Breast epithelium (tissue), 4 donors: ENCODE results near the gene C5orf24. TPM values are rescaled to one million over a fixed set of nuclear protein-coding genes. Genes with fewer than 3 reads are reported as not detected.

ENCODE experiments used
- DNase-seq, 2 donors: peaks; one replicate each; pipeline ENCODE4 v3.0.0-alpha.2; 2019; ENCODE audit warnings: low spot score in 2 of 2
- H3K27ac ChIP-seq, 2 donors: fragments of 200-600 bp; sonication (generic) in 1 of 2; one replicate each; pipeline ENCODE4 v1.5.1; 2016 to 2019; ENCODE audit warnings: mild to moderate bottlenecking in 1 of 2
- H3K27me3 ChIP-seq, 2 donors: fragments of 200-600 bp; sonication (generic) in 1 of 2; one replicate each; pipeline versions ENCODE4 v1.5.1 to v1.6.0; 2017 to 2019; ENCODE audit warnings: control low read depth in 1 of 2, mild to moderate bottlenecking in 1 of 2
- H3K36me3 ChIP-seq: fragments of 200-600 bp; one replicate; pipeline ENCODE4 v1.5.1; 2019
- H3K4me1 ChIP-seq, 2 donors: fragments of 200-600 bp; sonication (generic); one replicate each; pipeline ENCODE4 v1.5.1; 2016 to 2019; ENCODE audit warnings: control low read depth in 1 of 2
- H3K4me3 ChIP-seq, 3 donors: fragments of 200-600 bp; sonication (generic); 1 replicate in 2 of 3; 2 replicates in 1 of 3; pipeline ENCODE4 v1.5.1; 2016 to 2019; ENCODE audit warnings: mild to moderate bottlenecking in 3 of 3, moderate library complexity in 2 of 3
- H3K9me3 ChIP-seq, 2 donors: fragments of 200-600 bp; sonication (generic) in 1 of 2; one replicate each; pipeline ENCODE4 v1.5.1; 2016 to 2019; ENCODE audit warnings: control low read depth in 1 of 2
- POLR2A ChIP-seq: fragments of 450-650 bp; IDR thresholded peaks from one replicate; pipeline ENCODE4 v1.6.1; 2016; ENCODE audit warnings: antibody characterized with exemption, mild to moderate bottlenecking, moderate library complexity
- POLR2AphosphoS5 ChIP-seq, 3 donors: sonication (generic); formaldehyde crosslinking; IDR thresholded peaks; one replicate each; pipeline ENCODE4 v1.6.1; 2017; ENCODE audit warnings: antibody characterized with exemption in 3 of 3
- intact Hi-C: fragments of 100-400 bp; cut with DNase I; formaldehyde crosslinking; loops from one replicate; pipeline ENCODE4 v1.15.1; 2023; ENCODE audit warnings: low total_unique reads
- total RNA-seq, 3 donors: library from RNA; depleted of rRNA; stranded (reverse); fragments of >200 nt; gene quantifications; one replicate each; pipeline ENCODE4 v1.1.0, GENCODE V29; 2016
- TF ChIP-seq, protein P1 (sequence below), 3 donors: fragments of 450-650 bp; IDR thresholded peaks; one replicate each; pipeline ENCODE4 v1.5.1; 2016 to 2017; ENCODE audit warnings: antibody characterized with exemption in 3 of 3, mild to moderate bottlenecking in 3 of 3, moderate library complexity in 3 of 3

Gene C5orf24
- total RNA-seq, 3 donors from 2014 or later, result 33.4 to 44.5 (median 41.6) TPM

DNA sequence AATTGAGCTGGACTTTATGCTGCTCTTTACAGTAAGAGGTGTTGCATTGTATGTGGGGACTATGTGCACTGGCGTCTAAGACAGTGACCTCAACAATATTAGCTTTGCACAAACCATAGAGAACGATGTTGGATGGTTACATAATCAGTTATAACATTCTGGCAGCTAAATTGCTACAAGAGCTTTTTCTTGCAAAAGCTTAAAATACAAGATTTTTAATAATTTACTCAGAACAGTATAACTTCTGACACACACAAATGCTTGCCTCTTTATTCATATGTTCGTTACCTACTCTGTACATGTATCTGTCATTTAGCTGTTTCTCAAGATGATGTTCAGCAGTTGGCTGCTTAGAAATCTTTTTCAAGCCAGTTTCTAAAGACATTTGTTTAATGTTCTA lies 11.6 kb downstream of the C5orf24 start:
- TF ChIP-seq POLR2A, result no peak
- TF ChIP-seq POLR2AphosphoS5 (IDR thresholded peaks at IDR 0.05), result no peak
- TF ChIP-seq, protein P1, sequence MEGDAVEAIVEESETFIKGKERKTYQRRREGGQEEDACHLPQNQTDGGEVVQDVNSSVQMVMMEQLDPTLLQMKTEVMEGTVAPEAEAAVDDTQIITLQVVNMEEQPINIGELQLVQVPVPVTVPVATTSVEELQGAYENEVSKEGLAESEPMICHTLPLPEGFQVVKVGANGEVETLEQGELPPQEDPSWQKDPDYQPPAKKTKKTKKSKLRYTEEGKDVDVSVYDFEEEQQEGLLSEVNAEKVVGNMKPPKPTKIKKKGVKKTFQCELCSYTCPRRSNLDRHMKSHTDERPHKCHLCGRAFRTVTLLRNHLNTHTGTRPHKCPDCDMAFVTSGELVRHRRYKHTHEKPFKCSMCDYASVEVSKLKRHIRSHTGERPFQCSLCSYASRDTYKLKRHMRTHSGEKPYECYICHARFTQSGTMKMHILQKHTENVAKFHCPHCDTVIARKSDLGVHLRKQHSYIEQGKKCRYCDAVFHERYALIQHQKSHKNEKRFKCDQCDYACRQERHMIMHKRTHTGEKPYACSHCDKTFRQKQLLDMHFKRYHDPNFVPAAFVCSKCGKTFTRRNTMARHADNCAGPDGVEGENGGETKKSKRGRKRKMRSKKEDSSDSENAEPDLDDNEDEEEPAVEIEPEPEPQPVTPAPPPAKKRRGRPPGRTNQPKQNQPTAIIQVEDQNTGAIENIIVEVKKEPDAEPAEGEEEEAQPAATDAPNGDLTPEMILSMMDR (IDR thresholded peaks at IDR 0.05), result no peak
- Histone ChIP-seq H3K36me3 (peaks cover 3% of the 10 kb centered on the region), H3K4me1 (no peaks in the 10 kb centered on the region), H3K4me3 (no peak overlapping the region), H3K9me3 (no peaks in the 10 kb centered on the region), H3K27me3 (no peaks in the 10 kb centered on the region), H3K27ac (no peak overlapping the region)
- intact Hi-C loops, result no loop called here
- no peak for DNase-seq

DNA sequence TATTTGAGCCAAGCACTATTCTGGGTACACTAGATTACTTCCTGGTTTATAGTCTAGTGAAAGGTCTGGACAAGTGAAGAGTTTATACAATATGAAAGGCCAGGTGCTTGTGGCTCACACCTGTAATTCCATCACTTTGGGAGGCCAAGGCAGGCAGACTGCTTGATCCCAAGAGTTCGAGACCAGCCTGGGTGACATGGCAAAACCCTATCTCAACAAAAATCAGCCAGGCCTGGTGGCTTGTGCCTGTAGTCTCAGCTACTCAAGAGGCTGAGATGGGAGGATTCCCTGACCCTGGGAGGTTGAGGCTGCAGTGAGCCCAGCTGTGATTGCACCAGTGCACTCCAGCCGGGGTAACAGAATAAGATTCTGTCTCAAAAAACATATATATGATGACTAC lies 18.9 kb downstream of the C5orf24 start:
- TF ChIP-seq POLR2A (no peak), POLR2AphosphoS5 (IDR thresholded peaks at IDR 0.05) (no peak)
- TF ChIP-seq, protein P1 (IDR thresholded peaks at IDR 0.05), result no peak
- no peak overlapping the region for H3K27ac ChIP-seq
- no peaks in the 10 kb centered on the region for H3K36me3 ChIP-seq
- H3K27me3 ChIP-seq, result no peaks in the 10 kb centered on the region
- intact Hi-C loops, result no loop called here
- H3K4me3 ChIP-seq, result no peak overlapping the region
- no peak for DNase-seq
- H3K9me3 ChIP-seq, result no peaks in the 10 kb centered on the region
- H3K4me1 ChIP-seq, result no peaks in the 10 kb centered on the region

DNA sequence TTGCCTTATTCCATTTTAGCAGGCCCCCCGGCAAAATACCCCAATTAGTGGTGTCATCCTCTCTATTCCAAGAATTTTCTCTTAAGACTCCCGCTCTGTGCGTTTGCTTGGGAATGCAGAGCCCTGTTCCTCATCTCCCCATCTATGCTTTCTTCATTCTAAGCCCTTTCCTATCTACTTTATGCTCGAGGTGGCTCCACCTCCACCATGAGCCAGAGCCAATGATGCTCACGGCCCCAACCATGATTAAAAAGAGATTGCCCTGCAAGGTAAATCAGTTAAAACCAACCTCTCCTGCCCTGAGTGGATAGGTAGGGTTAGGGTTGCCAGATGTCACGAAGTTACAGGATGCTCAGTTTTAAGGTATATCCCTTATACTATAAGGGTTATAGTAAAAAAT lies 27.7 kb downstream of the C5orf24 start:
- H3K27ac ChIP-seq, result peak overlapping the region; percentile 90 to 96

DNA sequence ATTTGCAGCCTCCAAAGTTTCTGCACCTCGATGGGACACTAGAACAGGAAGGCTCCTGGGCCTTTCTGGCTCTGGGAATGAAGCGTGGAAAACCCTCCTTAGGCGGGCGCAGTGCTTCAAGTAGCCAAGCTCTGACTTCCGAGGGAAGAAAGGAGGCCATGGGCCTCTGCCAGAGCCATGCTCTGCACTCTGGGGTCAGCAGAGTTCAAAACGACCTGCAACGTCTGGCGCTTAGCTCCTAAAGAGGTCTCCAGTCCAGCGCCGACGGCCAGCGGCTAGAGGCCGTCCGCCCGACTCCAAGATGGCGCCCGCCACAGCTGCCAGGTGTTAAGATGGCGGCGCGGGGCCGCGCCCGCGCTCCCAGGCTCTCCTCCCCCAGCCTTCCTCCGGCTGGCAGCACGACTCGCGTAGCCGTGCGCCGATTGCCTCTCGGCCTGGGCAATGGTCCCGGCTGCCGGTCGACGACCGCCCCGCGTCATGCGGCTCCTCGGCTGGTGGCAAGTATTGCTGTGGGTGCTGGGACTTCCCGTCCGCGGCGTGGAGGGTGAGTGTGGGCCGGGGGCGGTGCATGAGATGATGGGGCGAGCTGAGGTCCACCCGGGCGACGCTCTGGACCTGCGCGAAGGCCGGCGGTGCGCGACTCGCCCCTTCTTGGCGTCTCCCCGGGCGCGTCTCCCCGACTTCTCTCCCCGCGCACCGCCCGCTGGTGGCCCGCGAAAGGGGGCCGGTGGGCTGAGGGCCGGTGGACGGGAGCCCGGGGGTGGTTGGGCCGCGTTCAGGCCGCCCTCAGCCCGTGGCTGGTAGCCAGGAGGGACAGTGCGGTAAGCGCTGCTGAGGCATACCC lies 28.4 kb downstream of the C5orf24 start, which contains the start of gene TXNDC15:
TXNDC15 (plus strand) TSS at position 385 of the 844 bp plus-strand sequence; CDS start at position 442, 57 bp downstream.
- peak; percentile 71 to 85 for DNase-seq
- no peaks in the 10 kb centered on the region for H3K9me3 ChIP-seq
- TF ChIP-seq POLR2A (peak; percentile 35), POLR2AphosphoS5 (IDR thresholded peaks at IDR 0.05) (peak in 2 of 3 donors; percentile 70)
- TF ChIP-seq, protein P1 (IDR thresholded peaks at IDR 0.05), result no peak
- peak within 1 kb of the TSS; percentile 90 to 96 for H3K27ac ChIP-seq
- no peaks in the 10 kb centered on the region for H3K27me3 ChIP-seq
- intact Hi-C loops, result no loop called here
- peaks cover 0 to 7% of the 10 kb centered on the region in 2 donors for H3K4me1 ChIP-seq
- H3K36me3 ChIP-seq, result no peaks in the 10 kb centered on the region
- peak within 1 kb of the TSS; percentile 83 to 93 (median 91) for H3K4me3 ChIP-seq

More for the DNA sequence above, 27.7 kb downstream of the C5orf24 start:
- no peaks in the 10 kb centered on the region for H3K27me3 ChIP-seq
- H3K9me3 ChIP-seq, result no peaks in the 10 kb centered on the region
- peak overlapping the region; percentile 83 to 93 (median 91) for H3K4me3 ChIP-seq
- TF ChIP-seq POLR2A (no peak), POLR2AphosphoS5 (IDR thresholded peaks at IDR 0.05) (no peak)
- TF ChIP-seq, protein P1 (IDR thresholded peaks at IDR 0.05), result no peak
- intact Hi-C loops, result no loop called here
- H3K36me3 ChIP-seq, result no peaks in the 10 kb centered on the region
- H3K4me1 ChIP-seq, result peaks cover 0 to 7% of the 10 kb centered on the region in 2 donors
- no peak for DNase-seq
